Activated CD8-positive, alpha-beta memory T cell treated with anti-CD3 and anti-CD28 coated beads for 4 hours (primary cell): ENCODE data around the gene ASPHD1.
"Not testable (repeated sequence)": the region's sequence is repeated elsewhere in the genome, so short reads cannot be mapped to it uniquely, and the experiment has no call there.

Source experiments
- DNase-seq, 2 donors: peaks; one replicate each; pipeline ENCODE4 v3.0.0-alpha.2; 2020; ENCODE audit warnings: low read depth in 2 of 2

Gene ASPHD1

GRCh38 chr16:29900102-29900887, at the start of gene ASPHD1:
ASPHD1 (plus strand) TSS chr16:29900488; CDS start chr16:29900972, 484 bp downstream.
- DNase-seq = peak; percentile 30 to 41

- DNase-seq = no peak
These were observed 49.3 kb upstream of the ASPHD1 start for GRCh38 chr16:29850998-29851397.

DNA sequence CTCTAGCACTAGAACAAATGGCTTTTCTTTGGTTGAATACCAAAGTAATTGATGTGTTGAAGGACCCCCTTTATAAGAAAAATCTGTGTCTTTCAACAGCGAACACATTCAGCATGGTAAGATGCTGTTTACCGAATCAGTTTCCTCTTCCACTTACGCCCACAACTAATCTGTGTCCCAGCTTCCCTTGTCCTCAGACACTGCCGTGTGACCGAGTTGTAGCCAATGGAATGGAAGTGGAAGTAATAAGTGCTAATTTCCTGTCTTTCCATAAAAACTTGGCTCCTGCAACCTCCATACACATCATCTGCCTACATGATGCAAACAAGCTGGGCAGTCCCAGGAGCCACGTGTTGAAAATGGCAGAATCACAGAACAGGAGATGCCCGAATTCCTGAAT, 47.6 kb upstream of the ASPHD1 start:
- no peak for DNase-seq

DNA sequence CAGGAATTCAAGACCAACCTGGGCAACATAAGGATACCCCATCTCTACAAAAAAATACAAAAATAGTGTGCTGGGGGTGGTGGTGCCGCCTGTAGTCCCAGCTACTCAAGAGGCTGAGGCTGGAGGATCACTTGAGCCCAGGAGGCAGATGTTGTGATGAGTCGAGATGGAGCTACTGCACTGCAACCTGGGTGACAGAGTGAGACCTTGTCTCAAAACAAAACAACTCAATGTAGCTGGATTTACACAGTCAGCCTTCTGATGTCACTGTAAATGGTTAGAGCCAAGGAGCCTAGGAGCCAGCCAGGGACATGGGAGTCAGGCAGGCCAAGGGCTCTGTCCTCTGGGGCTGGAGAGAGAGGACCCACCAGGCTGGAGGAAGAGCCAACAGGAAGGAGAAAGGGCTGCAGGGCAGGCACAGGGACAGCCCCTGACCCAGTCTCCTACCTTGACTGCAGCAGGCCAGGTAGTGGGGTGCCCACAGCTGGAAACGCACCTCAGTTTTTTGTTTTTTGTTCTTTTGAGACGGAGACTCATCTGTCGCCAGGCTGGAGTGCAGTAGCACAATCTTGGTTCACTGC, 45.7 kb upstream of the ASPHD1 start:
- no peak for DNase-seq

- no peak for DNase-seq
These were observed 43.0 kb upstream of the ASPHD1 start for GRCh38 chr16:29857133-29857760.

DNA sequence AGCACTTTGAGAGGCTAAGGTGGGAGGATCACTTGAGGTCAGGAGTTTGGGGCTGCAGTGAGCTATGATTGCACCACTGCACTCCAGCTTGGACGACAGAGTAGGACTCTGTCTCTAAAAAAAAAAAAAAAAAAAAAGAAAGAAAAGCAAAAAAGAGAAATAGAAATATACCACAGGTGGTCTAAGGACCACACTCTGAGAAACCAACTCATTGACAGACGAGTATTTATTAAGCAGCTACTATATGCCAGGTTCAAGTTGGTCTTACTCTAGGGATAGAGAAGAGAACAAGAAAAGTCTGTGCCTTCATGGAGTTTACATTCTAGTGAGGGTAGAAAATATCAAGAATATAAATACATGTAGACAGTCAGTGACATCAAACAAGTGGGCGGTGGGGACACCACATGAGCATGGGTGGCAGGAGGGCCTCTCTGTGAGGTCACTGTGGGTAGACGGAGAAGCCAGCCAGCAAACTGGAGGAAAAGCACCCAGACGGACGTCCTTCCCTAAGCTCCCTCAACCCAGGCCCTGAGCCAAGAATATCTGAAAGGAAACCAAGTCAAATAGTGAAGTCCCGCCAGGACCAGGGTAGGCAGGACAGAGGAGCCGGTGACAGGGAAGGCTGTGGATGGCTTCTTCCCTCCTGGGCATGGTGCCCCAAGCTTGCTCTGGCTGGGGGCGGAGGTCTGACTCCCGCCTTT, 42.0 kb upstream of the ASPHD1 start:
- no peak for DNase-seq

DNA sequence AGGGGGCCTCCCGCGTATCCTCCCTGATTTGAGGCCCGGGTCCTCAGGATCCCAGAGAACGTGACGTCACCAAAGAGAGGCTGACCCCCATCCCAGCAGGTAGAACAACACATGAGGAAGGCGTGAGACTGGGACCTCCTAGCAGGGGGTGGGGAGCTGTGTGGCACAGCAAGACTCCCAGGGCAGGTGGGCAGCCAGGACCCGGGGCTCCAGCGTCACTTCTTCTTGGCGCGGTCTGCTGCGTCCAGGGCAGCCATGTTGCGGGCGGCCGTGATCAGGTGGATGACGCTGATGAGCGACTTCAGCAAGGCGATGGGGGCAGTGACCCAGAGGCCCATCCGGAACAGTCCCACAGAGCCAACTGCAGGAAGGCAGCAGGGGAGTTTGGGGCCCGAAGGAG, 41.3 kb upstream of the ASPHD1 start:
- no peak for DNase-seq

- no peak for DNase-seq
These were observed 40.1 kb upstream of the ASPHD1 start for GRCh38 chr16:29860218-29860617.

GRCh38 chr16:29862383-29862883, 37.9 kb upstream of the ASPHD1 start:
- no peak for DNase-seq

GRCh38 chr16:29862884-29863668, 37.2 kb upstream of the ASPHD1 start, which contains the start of gene CDIPT:
CDIPT (minus strand) TSS chr16:29863226; CDS start chr16:29862857, 369 bp downstream.
- peak; percentile 83 to 90 for DNase-seq

DNA sequence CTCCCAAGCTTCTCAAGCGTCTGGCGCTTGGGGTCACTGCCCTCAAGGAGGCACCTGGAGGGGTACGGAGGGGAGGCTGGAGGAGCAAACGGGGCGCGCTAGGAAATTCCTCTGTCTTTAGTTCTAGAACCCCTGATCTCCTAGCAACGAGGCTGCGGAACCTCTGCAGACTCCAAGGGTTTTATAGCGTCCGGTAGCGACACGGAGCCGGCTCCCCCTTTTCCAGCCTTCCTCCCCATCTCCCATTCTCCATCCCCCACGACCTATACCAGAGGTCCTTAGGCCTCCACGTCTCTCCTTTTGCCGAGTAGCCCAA, 36.7 kb upstream of the ASPHD1 start:
- no peak for DNase-seq

- DNase-seq = no peak
These were observed 36.1 kb upstream of the ASPHD1 start for GRCh38 chr16:29864205-29864604.

DNA sequence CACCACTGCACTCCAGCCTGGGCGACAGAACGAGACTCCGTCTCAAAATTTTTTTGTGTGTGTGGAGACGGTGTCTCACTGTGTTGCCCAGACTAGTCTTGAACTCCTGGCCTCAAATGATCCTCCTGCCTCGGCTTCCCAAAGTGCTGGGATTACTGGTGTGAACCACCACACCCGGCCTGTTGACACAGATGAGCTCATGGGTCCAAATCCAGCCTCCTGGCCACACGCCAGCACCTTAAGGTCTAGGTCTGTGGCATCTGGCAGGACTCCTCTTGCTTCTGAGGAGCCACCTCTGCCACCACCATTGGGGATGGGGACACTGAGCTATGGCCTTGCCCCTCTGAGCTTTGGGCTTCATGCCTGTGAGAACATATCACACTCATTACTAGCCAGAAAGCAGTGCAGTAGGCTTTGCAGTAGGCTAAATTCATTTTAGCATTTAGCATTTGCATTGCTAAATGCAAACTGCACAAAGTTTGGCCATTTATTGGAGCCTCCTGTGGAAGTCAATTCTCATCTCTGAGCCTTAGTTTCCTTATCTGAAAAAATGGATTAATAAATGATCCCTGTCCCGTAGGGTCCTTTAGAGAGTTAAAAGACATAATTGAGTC, 31.8 kb upstream of the ASPHD1 start:
- DNase-seq = no peak

DNA sequence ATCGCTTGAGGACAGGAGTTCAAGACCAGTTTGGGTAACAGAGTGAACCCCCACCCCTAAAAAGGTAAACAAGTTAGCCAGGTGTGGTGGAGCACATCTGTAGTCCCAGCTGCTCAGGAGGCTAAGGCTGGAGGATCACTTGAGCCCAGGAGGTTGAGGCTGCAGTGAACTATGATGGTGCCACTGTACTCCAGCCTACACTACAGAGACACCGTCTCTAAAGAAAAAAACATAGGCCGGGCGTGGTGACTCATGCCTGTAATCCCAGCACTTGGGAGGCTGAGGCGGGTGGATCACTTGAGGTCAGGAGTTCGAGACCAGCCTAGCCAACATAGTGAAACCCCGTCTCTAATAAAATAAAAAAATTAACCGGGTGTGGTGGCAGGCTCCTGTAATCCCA, 31.2 kb upstream of the ASPHD1 start:
- DNase-seq = not testable (repeated sequence)

- DNase-seq = no peak
These were observed 28.3 kb upstream of the ASPHD1 start for GRCh38 chr16:29871822-29872546.

DNA sequence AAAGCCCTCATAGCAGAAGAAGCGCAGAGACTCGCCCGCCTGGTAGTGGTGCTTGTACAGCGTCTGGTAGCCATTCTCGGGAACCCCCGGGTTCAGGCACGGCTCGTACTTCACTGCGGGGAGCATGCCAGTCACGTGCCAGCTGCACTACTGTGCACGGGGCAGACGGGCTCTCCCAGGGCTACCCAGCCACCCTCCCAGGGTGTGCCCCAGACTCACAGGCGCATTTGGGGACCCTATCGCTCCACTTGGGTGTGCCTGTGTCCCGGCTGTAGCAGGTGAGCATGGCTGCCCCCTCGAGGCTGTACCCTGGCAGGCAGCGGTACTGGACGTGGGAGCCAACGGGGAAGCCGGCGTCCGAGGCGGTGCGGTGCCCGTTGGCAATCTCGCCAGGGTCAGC, 27.0 kb upstream of the ASPHD1 start:
- no peak for DNase-seq

- DNase-seq = no peak
These were observed 25.1 kb upstream of the ASPHD1 start for GRCh38 chr16:29875206-29875605.

DNA sequence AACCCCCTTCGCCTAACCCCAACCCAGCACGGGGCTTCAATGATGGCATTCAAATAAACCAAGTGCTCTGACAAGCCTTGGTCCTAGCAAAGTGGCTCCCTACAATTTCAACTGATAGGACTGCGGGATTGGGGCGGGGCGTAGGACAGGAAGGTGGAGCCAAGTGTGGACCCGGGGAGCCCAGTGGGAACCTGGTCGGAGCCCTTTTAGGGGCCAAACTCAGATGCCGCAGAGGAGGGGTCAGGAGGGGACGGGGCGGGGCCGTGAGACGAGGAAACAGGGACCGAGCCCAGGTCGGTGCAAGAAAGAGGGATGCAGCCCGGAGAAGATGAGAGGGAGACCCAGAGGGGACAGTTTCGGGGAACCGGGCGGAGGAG, 24.1 kb upstream of the ASPHD1 start:
- no peak for DNase-seq

- no peak for DNase-seq
These were observed 23.6 kb upstream of the ASPHD1 start for GRCh38 chr16:29876594-29877249.
